Measurements from ENCODE around the gene DKC1. TPM values are rescaled to one million over a fixed set of nuclear protein-coding genes. Genes with fewer than 3 reads are reported as not detected.

DKC1 gene
- total RNA-seq, 2 experiments from 2014 or later: 51.7 to 58.6 TPM

DNA sequence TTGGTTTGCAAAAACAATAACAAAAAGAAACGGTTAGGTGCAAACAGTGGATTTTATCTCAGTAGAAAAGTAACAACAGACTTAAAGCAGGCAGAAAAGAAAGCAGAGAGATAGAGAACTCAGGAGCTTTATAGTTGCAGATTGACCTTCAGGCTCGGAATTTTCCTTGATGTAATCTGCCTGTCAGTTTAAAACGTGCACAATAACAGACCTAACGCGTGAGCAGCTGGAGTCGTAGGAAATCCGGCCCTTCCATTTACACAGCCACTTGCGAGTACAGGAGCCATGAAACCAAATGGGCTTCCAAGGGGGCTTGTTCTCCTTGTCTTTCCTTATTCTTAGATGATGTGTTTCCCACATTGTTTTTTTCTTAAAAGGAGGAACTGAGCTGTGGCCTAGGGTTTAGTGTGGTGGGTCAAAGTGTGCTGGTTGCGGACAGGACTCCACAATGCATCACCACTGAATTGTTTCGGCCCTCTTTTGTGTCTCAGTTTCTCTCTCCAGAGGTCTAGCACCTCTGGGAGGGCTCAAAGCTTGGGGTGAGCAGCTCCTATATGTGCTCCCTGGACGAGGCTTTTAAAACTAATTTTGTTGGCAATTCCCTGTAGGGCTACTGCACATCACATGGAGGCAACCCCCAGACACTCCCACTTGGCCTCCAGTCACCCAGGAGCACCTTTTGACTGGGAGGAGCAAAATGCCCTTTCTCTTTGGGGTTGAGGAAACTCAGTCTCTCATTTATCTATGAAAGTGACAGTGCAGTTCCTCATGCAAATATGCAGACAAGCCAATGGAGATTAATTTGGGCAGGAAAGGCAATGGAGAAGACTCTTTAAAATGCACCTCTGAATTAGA is 56.5 kb downstream of the DKC1 start:
- no peaks in the 10 kb centered on the region for H3K36me3 Mint-ChIP-seq (ENCODE audit: low read depth)
- no peak for ATAC-seq (ENCODE audit: poor library complexity)
- Histone ChIP-seq H3K4me1 (ENCODE audit: insufficient read depth, low read length) (no peaks in the 10 kb centered on the region), H3K36me3 (ENCODE audit: insufficient read depth, low read length) (no peaks in the 10 kb centered on the region), H3K4me3 (ENCODE audit: low read length) (no peak overlapping the region), H3K27me3 (ENCODE audit: control insufficient read depth in 1 of 2, insufficient read depth in 2 of 2, low read length in 2 of 2) (no peaks in the 10 kb centered on the region), H3K27ac (ENCODE audit: low read depth in 1 of 2, low read length in 2 of 2) (no peak overlapping the region), H3K9me3 (ENCODE audit: control insufficient read depth in 1 of 2, insufficient read depth in 1 of 2, low read length in 2 of 2) (no peaks in the 10 kb centered on the region)
- H3K9me3 Mint-ChIP-seq: no peaks in the 10 kb centered on the region
- POLR2A ChIA-PET: no interaction called here
- no peaks in the 10 kb centered on the region for H3K4me1 Mint-ChIP-seq (ENCODE audit: low read depth)
- no peak overlapping the region for H3K27ac Mint-ChIP-seq
- no peak for DNase-seq
- CTCF ChIA-PET: interaction anchor here (1.0 kb wide), 1 partner anchor 10 kb away, joined by 3 read pairs; no protein-coding TSS in a partner anchor
- TF ChIP-seq, protein P1, sequence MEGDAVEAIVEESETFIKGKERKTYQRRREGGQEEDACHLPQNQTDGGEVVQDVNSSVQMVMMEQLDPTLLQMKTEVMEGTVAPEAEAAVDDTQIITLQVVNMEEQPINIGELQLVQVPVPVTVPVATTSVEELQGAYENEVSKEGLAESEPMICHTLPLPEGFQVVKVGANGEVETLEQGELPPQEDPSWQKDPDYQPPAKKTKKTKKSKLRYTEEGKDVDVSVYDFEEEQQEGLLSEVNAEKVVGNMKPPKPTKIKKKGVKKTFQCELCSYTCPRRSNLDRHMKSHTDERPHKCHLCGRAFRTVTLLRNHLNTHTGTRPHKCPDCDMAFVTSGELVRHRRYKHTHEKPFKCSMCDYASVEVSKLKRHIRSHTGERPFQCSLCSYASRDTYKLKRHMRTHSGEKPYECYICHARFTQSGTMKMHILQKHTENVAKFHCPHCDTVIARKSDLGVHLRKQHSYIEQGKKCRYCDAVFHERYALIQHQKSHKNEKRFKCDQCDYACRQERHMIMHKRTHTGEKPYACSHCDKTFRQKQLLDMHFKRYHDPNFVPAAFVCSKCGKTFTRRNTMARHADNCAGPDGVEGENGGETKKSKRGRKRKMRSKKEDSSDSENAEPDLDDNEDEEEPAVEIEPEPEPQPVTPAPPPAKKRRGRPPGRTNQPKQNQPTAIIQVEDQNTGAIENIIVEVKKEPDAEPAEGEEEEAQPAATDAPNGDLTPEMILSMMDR (IDR thresholded peaks at IDR 0.05): no peak
- intact Hi-C loops (cut with DNase I, micrococcal nuclease): no loop called here
- H3K27me3 Mint-ChIP-seq: no peaks in the 10 kb centered on the region
- no peak overlapping the region for H3K4me3 Mint-ChIP-seq

DNA sequence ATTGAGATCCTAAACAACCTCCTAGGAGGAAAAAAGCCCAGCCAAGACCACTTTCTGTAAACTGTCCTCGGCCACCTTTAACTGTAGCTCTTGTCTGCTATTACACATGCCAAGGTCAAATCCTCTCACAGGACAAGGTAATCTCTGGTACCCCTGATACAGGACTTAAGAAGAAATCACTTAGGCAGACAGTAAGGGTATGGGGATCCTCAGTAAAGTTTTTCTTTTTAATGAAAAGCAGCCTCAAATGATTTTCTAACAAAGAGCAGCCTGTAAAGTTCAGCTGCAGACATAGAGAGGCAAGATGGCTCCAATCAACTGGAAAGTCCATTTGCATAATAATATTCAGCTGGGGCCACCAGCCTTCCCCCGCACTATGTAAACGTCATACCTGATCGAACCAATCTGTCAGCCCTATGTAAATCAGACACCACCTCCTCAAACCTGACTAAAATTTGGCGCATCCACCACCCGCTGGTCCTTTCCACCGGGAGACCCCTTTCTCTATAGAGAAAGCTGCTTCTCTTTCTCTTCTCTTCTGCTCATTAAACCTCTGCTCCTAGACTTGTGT is 57.2 kb downstream of the DKC1 start:
- Mint-ChIP-seq H3K36me3 (ENCODE audit: low read depth) (no peaks in the 10 kb centered on the region), H3K9me3 (no peaks in the 10 kb centered on the region), H3K4me3 (no peak overlapping the region), H3K27me3 (no peaks in the 10 kb centered on the region), H3K4me1 (ENCODE audit: low read depth) (no peaks in the 10 kb centered on the region), H3K27ac (no peak overlapping the region)
- no peak for ATAC-seq (ENCODE audit: poor library complexity)
- DNase-seq: no peak
- ChIA-PET POLR2A (no interaction called here), CTCF (no interaction called here)
- no peaks in the 10 kb centered on the region for H3K4me1 ChIP-seq (ENCODE audit: insufficient read depth, low read length)
- no peaks in the 10 kb centered on the region for H3K9me3 ChIP-seq (ENCODE audit: control insufficient read depth in 1 of 2, insufficient read depth in 1 of 2, low read length in 2 of 2)
- TF ChIP-seq, protein P1 (IDR thresholded peaks at IDR 0.05): no peak
- no peaks in the 10 kb centered on the region for H3K27me3 ChIP-seq (ENCODE audit: control insufficient read depth in 1 of 2, insufficient read depth in 2 of 2, low read length in 2 of 2)
- intact Hi-C loops (cut with DNase I, micrococcal nuclease): no loop called here
- H3K4me3 ChIP-seq (ENCODE audit: low read length): no peak overlapping the region
- H3K27ac ChIP-seq (ENCODE audit: low read depth in 1 of 2, low read length in 2 of 2): no peak overlapping the region
- H3K36me3 ChIP-seq (ENCODE audit: insufficient read depth, low read length): no peaks in the 10 kb centered on the region

DNA sequence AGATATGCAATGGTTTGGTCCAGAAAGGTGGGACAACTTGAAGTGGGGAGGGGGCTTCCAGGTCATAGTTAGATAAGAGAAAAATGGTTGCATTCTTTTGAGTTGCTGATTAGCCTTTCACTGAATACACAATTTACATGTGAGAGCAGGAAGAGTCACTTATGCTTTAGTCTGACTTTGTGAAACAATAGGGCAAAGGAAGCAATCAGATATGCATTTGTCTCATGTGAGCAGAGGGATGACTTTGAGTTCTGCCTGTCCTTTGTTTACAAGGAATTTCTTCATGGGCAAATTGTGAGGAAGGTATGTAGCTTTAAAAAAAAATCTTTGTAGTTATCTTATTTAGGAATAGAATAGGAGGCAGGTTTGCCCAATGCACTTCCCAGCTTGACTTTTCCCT is 58.9 kb downstream of the DKC1 start:
- H3K4me3 ChIP-seq (ENCODE audit: low read length): no peak overlapping the region
- CTCF ChIA-PET: no interaction called here
- Mint-ChIP-seq H3K27me3 (no peaks in the 10 kb centered on the region), H3K27ac (no peak overlapping the region), H3K36me3 (ENCODE audit: low read depth) (no peaks in the 10 kb centered on the region), H3K4me3 (no peak overlapping the region), H3K9me3 (no peaks in the 10 kb centered on the region), H3K4me1 (ENCODE audit: low read depth) (no peaks in the 10 kb centered on the region)
- H3K27ac ChIP-seq (ENCODE audit: low read depth in 1 of 2, low read length in 2 of 2): no peak overlapping the region
- TF ChIP-seq, protein P1 (IDR thresholded peaks at IDR 0.05): no peak
- no peaks in the 10 kb centered on the region for H3K36me3 ChIP-seq (ENCODE audit: insufficient read depth, low read length)
- POLR2A ChIA-PET: no interaction called here
- H3K27me3 ChIP-seq (ENCODE audit: control insufficient read depth in 1 of 2, insufficient read depth in 2 of 2, low read length in 2 of 2): no peaks in the 10 kb centered on the region
- no peak for ATAC-seq (ENCODE audit: poor library complexity)
- H3K4me1 ChIP-seq (ENCODE audit: insufficient read depth, low read length): no peaks in the 10 kb centered on the region
- intact Hi-C loops (cut with DNase I, micrococcal nuclease): no loop called here
- H3K9me3 ChIP-seq (ENCODE audit: control insufficient read depth in 1 of 2, insufficient read depth in 1 of 2, low read length in 2 of 2): no peaks in the 10 kb centered on the region
- DNase-seq: no peak
